Large intestine (tissue), 12 donors: ENCODE data around the gene RIMS4. TPM values are rescaled to one million over a fixed set of nuclear protein-coding genes. Genes with fewer than 3 reads are reported as not detected.
A peak's percentile ranks its signal among the peaks of the same experiment; 100 is the strongest.

Source experiments
- DNase-seq, 2 donors: peaks; one replicate each; pipeline versions ENCODE4 v3.0.0 to v3.0.0-alpha.2; 2013
- H3K27ac ChIP-seq: one replicate; pipeline ENCODE4 v1.5.1; 2013; ENCODE audit warnings: low read length
- H3K27me3 ChIP-seq: 2 replicates; pipeline ENCODE4 v1.6.1; 2013; ENCODE audit warnings: low read length; ENCODE audit not compliant: control insufficient read depth, insufficient read depth
- H3K36me3 ChIP-seq: 2 replicates; pipeline ENCODE4 v1.6.1; 2013; ENCODE audit warnings: low read length; ENCODE audit not compliant: control insufficient read depth, insufficient read depth
- H3K4me1 ChIP-seq: one replicate; pipeline ENCODE4 v1.6.1; 2013; ENCODE audit warnings: low read length; ENCODE audit not compliant: control insufficient read depth, insufficient read depth
- H3K4me3 ChIP-seq: one replicate; pipeline ENCODE4 v1.5.1; 2013; ENCODE audit warnings: low read length
- H3K9me3 ChIP-seq: one replicate; pipeline ENCODE4 v1.6.1; 2013; ENCODE audit warnings: mild to moderate bottlenecking, low read depth, low read length, moderate library complexity; ENCODE audit not compliant: control insufficient read depth
- WGBS: methylation state at CpG from one replicate; pipeline ENCODE4 v1.1.5; 2013; ENCODE audit warnings: low lambda C conversion rate; ENCODE audit not compliant: insufficient coverage; 5-methylcytosine and 5-hydroxymethylcytosine counted together
- long read RNA-seq, 11 donors: transcript quantifications; one replicate each; lab custom pipeline, GENCODE V29; 2026
- polyA plus RNA-seq: library from polyadenylated mRNA; unstranded; fragments of 120-200 nt; gene quantifications from one replicate; pipeline ENCODE4 v1.2.1, GENCODE V29; 2013

RIMS4 gene
- 4.1 TPM for polyA plus RNA-seq
- long read RNA-seq, donor 1, full-length matches to known transcripts = 3 of 3 reads
- long read RNA-seq, donor 1, partial matches to known transcripts = 0 of 3 reads
- long read RNA-seq, donor 1, other reads (novel, unspliced or antisense) = 0 of 3 reads
- long read RNA-seq, donor 2 = 0 reads
- long read RNA-seq, donor 3, partial matches to known transcripts = 0 of 2 reads
- long read RNA-seq, donor 3, other reads (novel, unspliced or antisense) = 0 of 2 reads
- long read RNA-seq, donor 4 = 0 reads
- long read RNA-seq, donor 5 = 0 reads
- long read RNA-seq, donor 6, full-length matches to known transcripts = 4 of 4 reads
- long read RNA-seq, donor 6, partial matches to known transcripts = 0 of 4 reads
- long read RNA-seq, donor 6, other reads (novel, unspliced or antisense) = 0 of 4 reads
- long read RNA-seq, donor 7, full-length matches to known transcripts = 3 of 3 reads
- long read RNA-seq, donor 7, partial matches to known transcripts = 0 of 3 reads
- long read RNA-seq, donor 7, other reads (novel, unspliced or antisense) = 0 of 3 reads
- long read RNA-seq, donor 8, full-length matches to known transcripts = 2 of 2 reads
- long read RNA-seq, donor 8, partial matches to known transcripts = 0 of 2 reads
- long read RNA-seq, donor 8, other reads (novel, unspliced or antisense) = 0 of 2 reads
- long read RNA-seq, donor 9, full-length matches to known transcripts = 3 of 3 reads
- long read RNA-seq, donor 9, partial matches to known transcripts = 0 of 3 reads
- long read RNA-seq, donor 9, other reads (novel, unspliced or antisense) = 0 of 3 reads
- long read RNA-seq, donor 10, full-length matches to known transcripts = 1 of 1 reads
- long read RNA-seq, donor 10, partial matches to known transcripts = 0 of 1 reads
- long read RNA-seq, donor 10, other reads (novel, unspliced or antisense) = 0 of 1 reads
- long read RNA-seq, donor 11, partial matches to known transcripts = 0 of 1 reads
- long read RNA-seq, donor 11, other reads (novel, unspliced or antisense) = 0 of 1 reads

DNA sequence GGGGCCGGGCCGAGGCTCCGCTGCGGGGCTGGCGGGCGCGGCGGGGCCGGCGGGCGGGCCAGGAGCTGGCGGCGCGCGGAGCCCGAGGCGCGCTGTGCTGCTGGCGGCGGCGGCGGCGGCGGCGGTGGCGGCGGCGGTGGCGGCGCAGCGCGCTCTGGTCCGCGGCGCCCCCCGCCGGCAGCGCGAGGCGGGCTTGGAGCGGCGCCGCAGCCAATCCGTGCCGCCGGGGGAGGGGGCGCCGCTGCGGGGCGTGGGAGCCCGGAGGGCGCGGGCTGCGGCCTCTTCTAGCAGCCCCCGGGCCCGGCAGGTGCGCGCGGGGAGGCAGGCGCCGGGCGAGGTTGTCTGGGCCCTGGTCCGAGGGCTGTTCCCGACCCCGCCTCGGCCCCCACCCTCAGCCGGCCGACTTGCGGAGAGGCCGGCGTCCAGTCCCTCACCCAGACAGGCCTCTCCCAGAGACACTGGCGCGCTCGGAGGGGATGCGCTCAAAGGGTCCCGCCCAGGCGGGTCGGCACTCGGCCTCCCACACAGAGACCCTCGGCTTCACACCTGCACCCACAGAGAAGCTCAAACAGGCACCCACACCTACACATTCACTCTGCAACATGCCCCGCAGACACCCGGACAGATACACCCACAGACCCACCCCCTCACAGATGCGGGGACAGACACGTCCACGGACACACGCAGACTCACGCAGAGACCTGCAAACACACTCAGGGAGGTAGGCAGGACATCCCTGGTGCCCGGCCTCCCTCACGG lies at the start of gene RIMS4:
RIMS4 (minus strand) TSS at position 156 of the 759 bp plus-strand sequence. CDS start 275 bp downstream, outside the sequence.
- no CpG with 5 or more reads among the region's 89 CpGs for WGBS
- H3K4me1 ChIP-seq = peaks cover 4% of the 10 kb centered on the region
- H3K9me3 ChIP-seq = no peaks in the 10 kb centered on the region
- H3K4me3 ChIP-seq = peak within 1 kb of the TSS; percentile 43
- H3K27ac ChIP-seq = no peak within 1 kb of the TSS
- peaks cover 35% of the 10 kb centered on the region for H3K27me3 ChIP-seq
- no peaks in the 10 kb centered on the region for H3K36me3 ChIP-seq
- DNase-seq = peak in 1 of 2 donors; percentile 29

DNA sequence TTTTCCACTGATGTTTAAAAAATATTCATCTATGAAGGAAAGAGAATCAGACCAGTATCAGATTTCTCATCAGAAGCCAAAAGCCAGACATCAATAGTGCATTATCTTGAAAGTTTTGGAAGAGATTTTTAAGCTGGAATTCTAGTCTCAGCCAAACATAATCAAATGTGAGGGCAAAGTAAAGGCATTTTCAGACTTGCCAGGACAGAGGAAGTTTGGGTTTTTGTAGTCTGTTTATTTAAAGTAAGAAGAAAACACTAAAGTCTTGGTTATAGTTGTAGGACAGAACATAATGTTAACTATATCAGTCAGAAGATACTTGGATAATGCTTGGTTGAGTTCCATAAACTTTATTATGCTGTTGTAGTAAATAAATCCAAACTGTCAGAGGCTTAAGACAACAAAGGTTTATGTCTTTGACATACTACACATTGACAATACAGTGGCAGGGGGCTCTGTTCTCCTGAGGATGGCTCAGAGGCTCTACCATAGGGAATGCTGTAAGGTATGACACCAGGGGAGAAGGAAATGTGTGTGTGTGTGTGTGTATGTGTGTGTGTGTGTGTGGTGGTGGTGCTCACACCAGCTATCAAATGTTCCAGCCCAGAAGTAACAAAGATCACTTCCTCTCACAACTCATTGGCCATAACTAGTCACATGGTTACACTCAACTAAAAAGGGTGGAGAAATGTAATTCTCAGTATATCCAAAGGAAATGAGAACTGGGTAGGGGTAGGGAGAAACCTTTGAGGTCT lies 48.4 kb upstream of the RIMS4 start:
- Histone ChIP-seq H3K27ac (peak overlapping the region; percentile 16), H3K9me3 (no peaks in the 10 kb centered on the region), H3K4me1 (peaks cover 47% of the 10 kb centered on the region), H3K27me3 (no peaks in the 10 kb centered on the region), H3K36me3 (no peaks in the 10 kb centered on the region), H3K4me3 (no peak overlapping the region)
- DNase-seq = peak; percentile 62 to 81

DNA sequence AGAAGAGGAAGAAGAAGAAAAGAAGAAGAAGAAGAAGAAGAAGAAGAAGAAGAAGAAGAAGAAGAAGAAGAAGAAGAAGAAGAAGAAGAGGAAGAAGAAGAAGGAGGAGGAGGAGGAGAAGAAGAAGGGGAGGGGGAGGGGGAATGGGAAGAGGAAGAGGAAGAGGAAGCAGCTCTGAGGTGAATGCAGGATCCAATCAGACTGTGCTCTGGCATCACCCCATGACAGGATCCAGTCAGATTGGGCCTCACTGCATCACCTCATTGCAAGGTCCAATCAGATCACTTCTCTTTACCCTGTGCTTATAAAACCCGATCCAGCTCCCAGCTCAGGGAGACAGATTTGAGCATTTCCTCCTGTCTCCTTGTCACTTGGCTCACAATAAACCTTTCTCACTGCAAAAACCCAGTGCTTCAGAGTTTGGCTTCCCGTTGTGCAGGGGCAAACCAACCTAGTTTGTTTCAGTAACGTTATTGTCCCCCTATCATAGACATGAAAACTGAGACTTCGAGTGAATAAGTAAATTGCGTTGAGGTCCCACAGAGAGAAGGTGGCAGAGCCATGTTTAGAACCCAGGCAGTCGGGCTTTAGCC lies 46.6 kb upstream of the RIMS4 start:
- peak overlapping the region; percentile 4 for H3K27ac ChIP-seq
- H3K27me3 ChIP-seq = no peaks in the 10 kb centered on the region
- no peaks in the 10 kb centered on the region for H3K9me3 ChIP-seq
- peaks cover 45% of the 10 kb centered on the region for H3K4me1 ChIP-seq
- no CpG with 5 or more reads among the region's 6 CpGs for WGBS
- no peak overlapping the region for H3K4me3 ChIP-seq
- DNase-seq = peak in 1 of 2 donors; percentile 35
- no peaks in the 10 kb centered on the region for H3K36me3 ChIP-seq

DNA sequence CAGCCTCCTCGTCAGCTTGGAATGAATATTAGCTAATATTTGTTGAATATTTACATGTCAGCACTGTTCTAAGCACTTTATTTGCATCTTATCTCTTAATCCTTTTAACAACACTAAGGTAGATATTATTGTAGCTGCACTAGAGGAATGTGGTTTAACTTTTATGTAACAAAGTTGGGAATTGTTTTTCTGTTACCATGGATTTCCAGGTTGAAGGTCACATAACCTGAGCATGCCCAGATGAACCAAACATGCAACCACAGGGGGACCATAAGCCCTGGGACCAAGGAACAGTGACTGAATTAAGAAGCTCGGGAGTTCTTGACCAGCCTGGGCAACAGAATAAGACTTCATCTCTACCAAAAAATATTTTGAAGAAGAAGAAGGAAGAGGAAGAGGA lies 46.1 kb upstream of the RIMS4 start:
- WGBS = no CpG with 5 or more reads among the region's 2 CpGs
- H3K27ac ChIP-seq = peak overlapping the region; percentile 44

DNA sequence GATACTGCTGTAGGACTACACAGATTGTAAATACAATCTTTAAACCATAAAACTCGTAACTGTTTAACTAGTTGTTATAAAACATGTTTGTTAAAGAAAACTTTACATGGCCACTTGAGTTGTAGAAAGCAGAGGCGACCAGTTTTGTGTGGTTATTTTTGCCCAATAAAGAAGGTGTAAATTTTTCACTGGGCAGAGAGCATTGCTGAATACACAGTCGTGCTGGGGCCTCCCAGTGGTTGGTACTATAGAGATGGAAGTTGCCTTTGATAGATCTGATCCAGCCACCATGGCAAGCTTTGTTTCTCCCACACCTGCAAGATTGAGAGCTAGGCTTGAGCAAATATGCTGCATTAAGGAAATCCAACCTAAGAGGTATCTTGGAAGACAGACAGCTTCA lies 41.2 kb upstream of the RIMS4 start:
- Histone ChIP-seq H3K27ac (peak overlapping the region; percentile 78), H3K4me3 (no peak overlapping the region)

More for the DNA sequence above, 46.1 kb upstream of the RIMS4 start:
- Histone ChIP-seq H3K4me1 (peaks cover 45% of the 10 kb centered on the region), H3K36me3 (no peaks in the 10 kb centered on the region), H3K9me3 (no peaks in the 10 kb centered on the region), H3K27me3 (no peaks in the 10 kb centered on the region), H3K4me3 (no peak overlapping the region)
- DNase-seq = peak; percentile 64 to 87

DNA sequence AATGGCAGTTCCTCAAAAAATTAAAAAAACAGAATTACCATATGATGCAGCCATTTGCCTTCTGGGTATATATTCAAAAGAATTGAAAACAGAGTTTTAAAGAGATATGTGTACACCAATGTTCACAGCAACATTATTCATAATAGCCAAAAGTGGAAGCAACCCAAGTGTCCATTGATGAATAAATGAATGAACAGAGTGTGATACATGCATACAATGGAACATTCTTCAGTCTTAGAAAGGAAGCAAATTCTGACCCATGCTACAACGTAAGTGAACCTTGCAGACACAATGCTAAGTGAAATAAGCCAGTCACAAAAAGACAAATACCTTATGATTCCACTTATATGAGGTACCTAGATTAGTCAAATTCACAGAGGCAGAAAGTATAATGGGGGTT lies 40.5 kb upstream of the RIMS4 start:
- H3K36me3 ChIP-seq = no peaks in the 10 kb centered on the region
- WGBS = no CpG with 5 or more reads among the region's 1 CpG
- H3K27ac ChIP-seq = peak overlapping the region; percentile 78
- no peak for DNase-seq
- H3K4me1 ChIP-seq = peaks cover 38% of the 10 kb centered on the region
- H3K4me3 ChIP-seq = no peak overlapping the region
- H3K9me3 ChIP-seq = no peaks in the 10 kb centered on the region
- no peaks in the 10 kb centered on the region for H3K27me3 ChIP-seq

More for the DNA sequence above, 41.2 kb upstream of the RIMS4 start:
- no peaks in the 10 kb centered on the region for H3K9me3 ChIP-seq
- 20% methylated on average over 1 of the region's 3 CpGs for WGBS
- H3K36me3 ChIP-seq = no peaks in the 10 kb centered on the region
- H3K27me3 ChIP-seq = no peaks in the 10 kb centered on the region
- peak; percentile 51 to 85 for DNase-seq
- H3K4me1 ChIP-seq = peaks cover 42% of the 10 kb centered on the region

DNA sequence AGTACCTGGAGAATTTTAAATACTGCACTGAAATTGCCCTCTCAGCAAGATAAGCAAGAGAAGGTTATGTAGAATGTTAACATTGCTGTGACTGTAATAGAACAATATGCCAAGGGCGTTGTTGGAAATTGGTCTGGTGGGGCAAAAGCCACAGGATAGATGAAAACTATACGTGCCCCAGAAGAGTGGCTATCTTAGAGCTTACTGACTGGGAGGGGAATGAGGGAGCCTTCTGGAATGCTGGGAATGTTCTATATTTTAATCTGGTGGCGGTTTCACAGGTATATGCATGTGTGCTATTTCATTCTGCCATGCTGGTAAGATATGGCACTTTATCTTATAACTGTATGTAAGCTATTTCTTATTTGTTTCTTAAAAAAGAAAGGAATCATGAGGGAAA lies 39.9 kb upstream of the RIMS4 start:
- H3K36me3 ChIP-seq = no peaks in the 10 kb centered on the region
- H3K27me3 ChIP-seq = no peaks in the 10 kb centered on the region
- peak in 1 of 2 donors; percentile 47 for DNase-seq
- H3K9me3 ChIP-seq = no peaks in the 10 kb centered on the region
- H3K27ac ChIP-seq = peak overlapping the region; percentile 78
- H3K4me1 ChIP-seq = peaks cover 38% of the 10 kb centered on the region
- 25% methylated on average over 1 of the region's 3 CpGs for WGBS
- H3K4me3 ChIP-seq = no peak overlapping the region

DNA sequence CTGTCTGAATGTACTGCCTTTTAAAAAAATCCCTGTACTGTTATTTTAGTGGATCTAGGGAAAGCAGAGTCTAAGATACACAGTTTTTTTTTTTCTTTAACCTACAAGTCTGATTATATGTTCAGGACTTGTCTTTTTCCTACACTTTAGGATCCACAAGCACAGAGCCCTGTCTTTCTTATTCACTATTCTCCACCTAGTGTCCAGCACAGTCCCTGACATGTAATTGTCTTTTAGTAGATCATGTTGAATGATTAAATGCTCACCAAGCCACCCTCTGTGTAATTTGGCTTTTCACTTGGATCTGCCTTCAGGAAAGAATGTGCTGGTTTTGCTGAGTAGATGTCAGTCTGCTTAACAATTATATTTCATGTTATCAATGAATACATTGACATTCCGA lies 39.4 kb upstream of the RIMS4 start:
- 38% methylated on average over 1 of the region's 1 CpG for WGBS
- peak overlapping the region; percentile 78 for H3K27ac ChIP-seq

DNA sequence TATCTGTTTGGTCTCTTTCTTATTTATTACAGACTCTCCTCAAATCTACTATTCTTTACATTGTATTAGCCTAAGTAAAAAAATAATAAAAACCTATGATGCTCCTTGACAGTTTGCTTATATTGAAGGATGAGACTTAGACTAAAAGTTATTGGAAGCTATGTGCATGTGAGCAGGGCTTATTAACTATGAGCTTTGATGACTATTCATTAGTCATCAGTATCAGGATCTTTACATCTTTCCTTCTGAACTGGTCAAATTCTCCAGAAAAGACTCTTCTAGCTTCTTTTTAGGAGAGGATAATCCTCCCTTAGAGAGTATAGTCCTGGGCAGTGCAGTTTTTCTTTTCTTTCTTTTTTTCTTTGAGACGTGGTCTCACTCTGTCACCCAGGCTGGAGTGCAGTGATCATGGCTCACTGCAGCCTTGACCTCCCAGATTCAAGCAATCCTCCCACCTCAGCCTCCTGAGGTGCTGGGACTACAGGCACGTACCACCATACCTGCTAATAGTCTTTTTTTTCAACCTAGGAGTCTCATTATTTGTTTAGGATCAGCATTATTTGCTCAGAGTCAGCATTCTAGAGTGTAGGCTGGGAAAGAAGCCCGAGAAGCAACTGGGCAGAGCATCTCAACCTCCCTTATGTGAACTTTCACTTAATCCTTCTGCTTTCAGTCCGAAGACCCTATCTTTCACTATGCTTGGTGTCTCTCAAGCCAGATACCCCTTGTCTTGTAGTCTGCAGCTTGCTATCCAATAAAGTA lies 38.1 kb upstream of the RIMS4 start:
- no peak for DNase-seq
- Histone ChIP-seq H3K9me3 (no peaks in the 10 kb centered on the region), H3K36me3 (no peaks in the 10 kb centered on the region), H3K27ac (no peak overlapping the region), H3K27me3 (no peaks in the 10 kb centered on the region), H3K4me3 (no peak overlapping the region), H3K4me1 (peaks cover 31% of the 10 kb centered on the region)
- WGBS = 100% methylated on average over 1 of the region's 4 CpGs

More for the DNA sequence above, 39.4 kb upstream of the RIMS4 start:
- Histone ChIP-seq H3K4me3 (no peak overlapping the region), H3K4me1 (peaks cover 38% of the 10 kb centered on the region), H3K9me3 (no peaks in the 10 kb centered on the region), H3K36me3 (no peaks in the 10 kb centered on the region), H3K27me3 (no peaks in the 10 kb centered on the region)
- peak in 1 of 2 donors; percentile 17 for DNase-seq
